Peyer's patch (tissue), 4 donors: ENCODE measurements around the gene RBM20. TPM values are rescaled to one million over a fixed set of nuclear protein-coding genes. Genes with fewer than 3 reads are reported as not detected.

Source experiments
- DNase-seq, 3 donors: peaks; one replicate each; pipeline ENCODE4 v3.0.0-alpha.2; 2017 to 2019
- H3K27ac ChIP-seq, 4 donors: fragments of 200-600 bp; sonication (generic); one replicate each; pipeline ENCODE4 v1.5.1; 2016 to 2019
- H3K27me3 ChIP-seq, 2 donors: fragments of 200-600 bp; sonication (generic); one replicate each; pipeline ENCODE4 v1.5.1; 2019
- H3K36me3 ChIP-seq, 3 donors: fragments of 200-600 bp; sonication (generic); one replicate each; pipeline ENCODE4 v1.5.1; 2016 to 2019
- H3K4me1 ChIP-seq, 4 donors: fragments of 200-600 bp; sonication (generic); one replicate each; pipeline ENCODE4 v1.5.1; 2016 to 2019
- H3K4me3 ChIP-seq, 4 donors: fragments of 200-600 bp; sonication (generic); 1 replicate in 3 of 4; 2 replicates in 1 of 4; pipeline ENCODE4 v1.5.1; 2016 to 2019; ENCODE audit warnings: mild to moderate bottlenecking in 1 of 4
- H3K9me3 ChIP-seq, 4 donors: fragments of 200-600 bp; sonication (generic); one replicate each; pipeline ENCODE4 v1.5.1; 2016 to 2019; ENCODE audit warnings: mild to moderate bottlenecking in 1 of 4
- POLR2A ChIP-seq, 2 donors: fragments of 450-650 bp; IDR thresholded peaks; one replicate each; pipeline ENCODE4 v1.5.1; 2017; ENCODE audit warnings: antibody characterized with exemption in 2 of 2, mild to moderate bottlenecking in 2 of 2, moderate library complexity in 2 of 2
- total RNA-seq, 4 donors: library from RNA; depleted of rRNA; stranded (reverse); fragments of >200 nt; gene quantifications; one replicate each; pipeline ENCODE4 v1.1.0, GENCODE V29; 2016
- TF ChIP-seq, protein P1 (sequence below), 6 experiments: fragments of 450-650 bp in 4 of 6; fragments of 200-600 bp in 2 of 6; sonication (generic) in 1 of 6; IDR thresholded peaks; one replicate each; pipeline ENCODE4 v1.5.1; 2017 to 2019; ENCODE audit warnings: antibody characterized with exemption in 6 of 6, mild to moderate bottlenecking in 3 of 6, moderate library complexity in 1 of 6

Gene RBM20
- total RNA-seq, 4 donors from 2014 or later: 0.80 to 4.1 (median 1.2) TPM

DNA sequence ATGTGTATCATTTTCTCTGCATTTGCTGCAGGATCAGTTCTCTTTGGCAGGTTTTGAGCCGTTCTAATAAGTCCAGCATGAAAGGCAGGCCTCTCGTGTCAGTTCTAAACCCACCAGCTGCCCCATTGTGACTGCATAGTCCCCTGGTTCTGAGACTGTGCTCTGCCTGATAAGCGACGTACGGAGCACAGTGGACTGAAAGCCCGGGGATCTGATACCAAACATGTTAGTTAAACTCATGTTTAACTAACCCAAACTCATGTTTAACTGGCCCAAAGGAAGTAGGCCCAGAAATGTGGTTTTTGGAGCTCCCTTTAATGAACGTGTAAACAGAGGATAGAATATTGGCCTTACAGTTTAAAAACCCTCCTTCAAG, 129.5 kb downstream of the RBM20 start:
- H3K27ac ChIP-seq: peak overlapping the region in 3 of 4 donors; percentile 64 to 95 (median 85)
- no peak for DNase-seq
- no peak for TF ChIP-seq POLR2A (IDR thresholded peaks at IDR 0.05)
- TF ChIP-seq, protein P1, sequence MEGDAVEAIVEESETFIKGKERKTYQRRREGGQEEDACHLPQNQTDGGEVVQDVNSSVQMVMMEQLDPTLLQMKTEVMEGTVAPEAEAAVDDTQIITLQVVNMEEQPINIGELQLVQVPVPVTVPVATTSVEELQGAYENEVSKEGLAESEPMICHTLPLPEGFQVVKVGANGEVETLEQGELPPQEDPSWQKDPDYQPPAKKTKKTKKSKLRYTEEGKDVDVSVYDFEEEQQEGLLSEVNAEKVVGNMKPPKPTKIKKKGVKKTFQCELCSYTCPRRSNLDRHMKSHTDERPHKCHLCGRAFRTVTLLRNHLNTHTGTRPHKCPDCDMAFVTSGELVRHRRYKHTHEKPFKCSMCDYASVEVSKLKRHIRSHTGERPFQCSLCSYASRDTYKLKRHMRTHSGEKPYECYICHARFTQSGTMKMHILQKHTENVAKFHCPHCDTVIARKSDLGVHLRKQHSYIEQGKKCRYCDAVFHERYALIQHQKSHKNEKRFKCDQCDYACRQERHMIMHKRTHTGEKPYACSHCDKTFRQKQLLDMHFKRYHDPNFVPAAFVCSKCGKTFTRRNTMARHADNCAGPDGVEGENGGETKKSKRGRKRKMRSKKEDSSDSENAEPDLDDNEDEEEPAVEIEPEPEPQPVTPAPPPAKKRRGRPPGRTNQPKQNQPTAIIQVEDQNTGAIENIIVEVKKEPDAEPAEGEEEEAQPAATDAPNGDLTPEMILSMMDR (IDR thresholded peaks at IDR 0.05): no peak
- H3K27me3 ChIP-seq: no peaks in the 10 kb centered on the region
- peaks cover 0 to 8% (median 2%) of the 10 kb centered on the region in 4 donors for H3K4me1 ChIP-seq
- H3K4me3 ChIP-seq: no peak overlapping the region
- H3K36me3 ChIP-seq: no peaks in the 10 kb centered on the region
- no peaks in the 10 kb centered on the region for H3K9me3 ChIP-seq

DNA sequence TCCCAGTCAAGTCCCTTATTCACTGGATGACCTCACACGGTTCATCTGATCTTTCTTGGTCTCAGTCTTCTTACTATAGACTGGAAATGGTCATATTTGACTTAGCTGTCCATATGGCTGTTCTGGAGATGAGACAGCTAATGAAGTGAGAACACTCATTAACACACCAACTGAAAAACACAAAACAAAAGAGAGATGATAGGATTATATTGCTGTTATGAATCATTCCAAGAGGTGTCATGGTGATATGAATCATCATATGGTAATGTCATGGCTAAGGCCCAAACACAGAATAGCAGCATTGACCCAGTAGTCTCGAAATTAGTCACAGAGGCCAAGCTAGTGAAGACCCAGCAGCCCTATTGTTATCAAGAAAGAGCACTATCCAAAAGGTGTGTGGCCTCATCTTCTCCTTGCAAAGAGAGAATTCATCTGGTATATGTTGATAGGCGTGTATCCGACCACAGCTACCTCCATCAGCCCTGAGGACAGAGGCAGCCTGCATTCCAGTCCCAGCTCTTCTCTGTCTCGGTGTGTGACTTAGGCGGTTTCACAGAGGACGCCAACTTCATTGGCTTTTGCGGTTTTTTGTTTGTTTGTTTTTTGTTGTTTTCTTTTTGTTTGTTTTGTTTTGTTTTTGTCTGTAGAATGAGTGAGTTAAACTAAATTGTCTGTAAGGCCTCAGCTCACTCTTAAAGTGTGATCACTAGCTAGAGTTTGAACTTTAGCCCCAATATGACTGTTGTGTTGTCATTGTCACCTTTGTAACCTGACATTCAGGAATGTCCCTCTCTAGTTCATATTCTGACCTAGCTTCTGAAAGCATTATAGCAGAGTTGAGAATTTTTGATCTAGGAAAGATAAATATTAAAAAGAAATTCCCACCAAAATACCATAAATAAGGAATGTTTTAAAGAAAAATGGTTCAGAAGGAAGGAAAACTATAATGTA, 130.2 kb downstream of the RBM20 start:
- H3K9me3 ChIP-seq: no peaks in the 10 kb centered on the region
- peak overlapping the region in 3 of 4 donors; percentile 64 to 95 (median 85) for H3K27ac ChIP-seq

DNA sequence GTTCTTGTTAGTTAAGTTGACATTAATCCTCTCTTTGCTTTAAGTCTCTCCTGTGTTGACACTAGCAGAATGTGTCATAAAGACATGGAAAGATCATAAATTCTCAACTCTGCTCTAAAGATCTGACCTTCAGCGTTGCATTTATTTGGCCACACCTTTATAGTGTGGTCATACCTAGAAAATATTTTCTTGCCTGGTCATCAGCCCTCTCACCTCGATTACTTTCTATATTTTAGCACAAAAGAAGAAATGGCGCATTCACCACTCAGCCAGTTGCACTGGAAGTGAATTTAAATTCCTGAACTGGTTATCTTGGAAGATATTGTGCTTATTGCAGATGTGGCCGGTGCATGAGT, 130.9 kb downstream of the RBM20 start:
- peak overlapping the region in 3 of 4 donors; percentile 64 to 95 (median 85) for H3K27ac ChIP-seq
- no peaks in the 10 kb centered on the region for H3K36me3 ChIP-seq
- H3K9me3 ChIP-seq: no peaks in the 10 kb centered on the region
- DNase-seq: no peak
- no peak for TF ChIP-seq POLR2A (IDR thresholded peaks at IDR 0.05)
- TF ChIP-seq, protein P1 (IDR thresholded peaks at IDR 0.05): no peak
- no peak overlapping the region for H3K4me3 ChIP-seq
- H3K27me3 ChIP-seq: no peaks in the 10 kb centered on the region
- peaks cover 0 to 8% (median 2%) of the 10 kb centered on the region in 4 donors for H3K4me1 ChIP-seq

More for the DNA sequence above, 130.2 kb downstream of the RBM20 start:
- Histone ChIP-seq H3K27me3 (no peaks in the 10 kb centered on the region), H3K4me3 (no peak overlapping the region), H3K4me1 (peaks cover 0 to 8% (median 2%) of the 10 kb centered on the region in 4 donors), H3K36me3 (no peaks in the 10 kb centered on the region)
- peak in 1 of 2 donors; percentile 22 for TF ChIP-seq POLR2A (IDR thresholded peaks at IDR 0.05)
- TF ChIP-seq, protein P1 (IDR thresholded peaks at IDR 0.05): peak in 2 of 6 experiments; percentile 5
- no peak for DNase-seq

DNA sequence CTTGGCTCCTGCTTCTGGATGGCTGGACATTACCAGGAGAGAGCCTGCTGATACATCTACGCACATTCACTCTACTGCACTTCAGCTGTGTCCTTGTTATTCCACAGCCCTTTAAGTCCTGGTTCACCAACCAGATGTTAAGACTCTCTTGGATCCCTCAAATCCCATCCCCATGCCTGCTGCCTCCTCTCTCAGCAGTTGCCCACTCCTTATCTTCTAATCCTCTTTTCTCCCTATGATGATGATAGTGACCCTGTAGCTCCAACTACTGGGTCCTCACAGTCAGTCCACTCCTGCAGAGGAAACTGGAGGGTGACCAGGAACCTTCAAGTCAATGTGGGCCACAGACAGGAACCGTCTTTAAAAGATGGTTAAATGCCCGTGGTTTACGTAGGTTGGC, 131.3 kb downstream of the RBM20 start:
- TF ChIP-seq, protein P1 (IDR thresholded peaks at IDR 0.05): no peak
- no peak for TF ChIP-seq POLR2A (IDR thresholded peaks at IDR 0.05)
- no peak for DNase-seq
- Histone ChIP-seq H3K36me3 (no peaks in the 10 kb centered on the region), H3K27me3 (no peaks in the 10 kb centered on the region), H3K4me3 (no peak overlapping the region), H3K27ac (peak overlapping the region in 3 of 4 donors; percentile 63 to 95 (median 85)), H3K4me1 (peaks cover 0 to 8% (median 2%) of the 10 kb centered on the region in 4 donors), H3K9me3 (no peaks in the 10 kb centered on the region)

DNA sequence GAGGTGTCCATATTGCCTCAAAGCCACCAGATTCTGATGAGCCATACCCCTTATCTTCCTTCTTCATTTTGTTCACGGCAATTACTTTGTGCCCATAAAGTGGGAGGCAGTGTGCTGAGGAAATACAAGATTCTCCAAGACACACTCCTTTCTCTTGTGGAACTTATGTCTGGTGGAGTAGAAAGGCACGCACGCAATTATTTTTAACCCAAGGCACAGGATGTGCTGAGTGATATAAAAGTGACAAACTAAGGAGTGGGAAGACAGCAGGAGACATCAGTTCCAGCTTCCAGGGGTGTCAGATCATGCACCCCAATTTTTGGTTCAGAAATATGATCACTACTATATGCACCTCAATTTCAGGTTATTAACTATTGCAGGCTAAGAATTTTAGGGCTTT, 132.9 kb downstream of the RBM20 start:
- H3K9me3 ChIP-seq: no peaks in the 10 kb centered on the region
- TF ChIP-seq, protein P1 (IDR thresholded peaks at IDR 0.05): no peak
- TF ChIP-seq POLR2A (IDR thresholded peaks at IDR 0.05): no peak
- peaks cover 0 to 8% (median 2%) of the 10 kb centered on the region in 4 donors for H3K4me1 ChIP-seq
- no peak for DNase-seq
- H3K36me3 ChIP-seq: no peaks in the 10 kb centered on the region
- H3K27ac ChIP-seq: no peak overlapping the region
- no peak overlapping the region for H3K4me3 ChIP-seq
- H3K27me3 ChIP-seq: no peaks in the 10 kb centered on the region
